Activated T-cell treated with anti-CD3 and anti-CD28 coated beads, Interleukin-2, amount 50 U/mL, for 72 hours (primary cell): Measurements from ENCODE around the gene TBC1D8. TPM values are rescaled to one million over a fixed set of nuclear protein-coding genes. Genes with fewer than 3 reads are reported as not detected.
A peak's percentile ranks its signal among the peaks of the same experiment; 100 is the strongest.

Source experiments
- ATAC-seq, 2 donors: fragments of 150-1000 bp; cut with Tn5 transposase; replicated peaks in 1 of 2; 2 replicates each; pipeline ENCODE4 v1.10.0; 2021; ENCODE audit warnings: moderate library complexity in 2 of 2, mild to moderate bottlenecking in 1 of 2
- DNase-seq, 2 donors: peaks; one replicate each; pipeline ENCODE4 v3.0.0; 2021 to 2022; ENCODE audit warnings: mixed read lengths in 1 of 2
- H3K27ac Mint-ChIP-seq: one replicate; pipeline ENCODE4 v1.8.0; 2022; ENCODE audit warnings: mild to moderate bottlenecking, moderate library complexity, mixed read lengths
- H3K27me3 Mint-ChIP-seq: one replicate; pipeline ENCODE4 v1.8.0; 2022; ENCODE audit warnings: low read depth, mixed read lengths
- H3K36me3 Mint-ChIP-seq, 2 donors: one replicate each; pipeline ENCODE4 v1.8.0; 2022; ENCODE audit warnings: mixed read lengths in 2 of 2, mild to moderate bottlenecking in 1 of 2; ENCODE audit not compliant: insufficient read depth in 2 of 2
- H3K4me1 Mint-ChIP-seq: one replicate; pipeline ENCODE4 v1.8.0; 2022; ENCODE audit warnings: low read depth, mixed read lengths
- H3K4me3 Mint-ChIP-seq, 2 donors: one replicate each; pipeline ENCODE4 v1.8.0; 2022; ENCODE audit warnings: mild to moderate bottlenecking in 2 of 2, mixed read lengths in 2 of 2, moderate library complexity in 2 of 2
- H3K9me3 Mint-ChIP-seq, 2 donors: one replicate each; pipeline ENCODE4 v1.8.0; 2022; ENCODE audit warnings: mixed read lengths in 2 of 2
- total RNA-seq, 2 donors: library from RNA; stranded (reverse); gene quantifications; one replicate each; pipeline ENCODE4 v1.2.3, GENCODE V29; 2022

TBC1D8 gene
- total RNA-seq, 2 donors from 2014 or later: 5.2 to 8.3 TPM

- ATAC-seq: no peak
- H3K4me1 Mint-ChIP-seq: no peaks in the 10 kb centered on the region
- no peak for DNase-seq
Observed at GRCh38 chr2:101109451-101110118, 41.6 kb downstream of the TBC1D8 start.

GRCh38 chr2:101108357-101108756 lies 42.8 kb downstream of the TBC1D8 start:
- H3K9me3 Mint-ChIP-seq: no peaks in the 10 kb centered on the region
- no peaks in the 10 kb centered on the region for H3K4me1 Mint-ChIP-seq
- ATAC-seq: no peak
- no peak overlapping the region for H3K4me3 Mint-ChIP-seq
- H3K27ac Mint-ChIP-seq: no peak overlapping the region
- no peak for DNase-seq
- H3K36me3 Mint-ChIP-seq: no peaks in the 10 kb centered on the region
- no peaks in the 10 kb centered on the region for H3K27me3 Mint-ChIP-seq

More at GRCh38 chr2:101109451-101110118, 41.6 kb downstream of the TBC1D8 start:
- Mint-ChIP-seq H3K9me3 (no peaks in the 10 kb centered on the region), H3K27me3 (no peaks in the 10 kb centered on the region), H3K36me3 (no peaks in the 10 kb centered on the region), H3K4me3 (no peak overlapping the region), H3K27ac (no peak overlapping the region)

- Mint-ChIP-seq H3K27me3 (no peaks in the 10 kb centered on the region), H3K4me1 (no peaks in the 10 kb centered on the region)
Observed at GRCh38 chr2:101107241-101107640, 43.9 kb downstream of the TBC1D8 start.

GRCh38 chr2:101106453-101107181 lies 44.6 kb downstream of the TBC1D8 start:
- Mint-ChIP-seq H3K27ac (no peak overlapping the region), H3K4me3 (no peak overlapping the region), H3K4me1 (no peaks in the 10 kb centered on the region), H3K36me3 (peaks cover 2 to 3% of the 10 kb centered on the region in 2 donors), H3K9me3 (peaks cover 3 to 4% of the 10 kb centered on the region in 2 donors), H3K27me3 (no peaks in the 10 kb centered on the region)
- no peak for ATAC-seq
- no peak for DNase-seq

More at GRCh38 chr2:101107241-101107640, 43.9 kb downstream of the TBC1D8 start:
- no peak for ATAC-seq
- no peak for DNase-seq
- H3K9me3 Mint-ChIP-seq: peaks cover 2 to 3% of the 10 kb centered on the region in 2 donors
- peaks cover 2 to 3% of the 10 kb centered on the region in 2 donors for H3K36me3 Mint-ChIP-seq
- no peak overlapping the region for H3K4me3 Mint-ChIP-seq
- no peak overlapping the region for H3K27ac Mint-ChIP-seq

- Mint-ChIP-seq H3K4me3 (no peak overlapping the region), H3K36me3 (peaks cover 6 to 8% of the 10 kb centered on the region in 2 donors)
Observed at GRCh38 chr2:101105654-101106053, 45.5 kb downstream of the TBC1D8 start.

GRCh38 chr2:101097638-101098037 lies 53.5 kb downstream of the TBC1D8 start:
- DNase-seq: no peak
- no peak overlapping the region for H3K4me3 Mint-ChIP-seq
- no peak for ATAC-seq
- H3K27ac Mint-ChIP-seq: no peak overlapping the region
- peaks cover 18% of the 10 kb centered on the region for H3K27me3 Mint-ChIP-seq
- H3K4me1 Mint-ChIP-seq: no peaks in the 10 kb centered on the region
- H3K36me3 Mint-ChIP-seq: peaks cover 17 to 22% of the 10 kb centered on the region in 2 donors
- peaks cover 20 to 25% of the 10 kb centered on the region in 2 donors for H3K9me3 Mint-ChIP-seq

More at GRCh38 chr2:101105654-101106053, 45.5 kb downstream of the TBC1D8 start:
- H3K27me3 Mint-ChIP-seq: peaks cover 4% of the 10 kb centered on the region
- H3K9me3 Mint-ChIP-seq: peaks cover 9% of the 10 kb centered on the region in 2 donors
- no peak for DNase-seq
- no peak for ATAC-seq
- H3K4me1 Mint-ChIP-seq: no peaks in the 10 kb centered on the region
- H3K27ac Mint-ChIP-seq: no peak overlapping the region

GRCh38 chr2:101096619-101097142 lies 54.5 kb downstream of the TBC1D8 start:
- Mint-ChIP-seq H3K4me3 (no peak overlapping the region), H3K9me3 (peaks cover 18 to 22% of the 10 kb centered on the region in 2 donors), H3K36me3 (peaks cover 16 to 19% of the 10 kb centered on the region in 2 donors), H3K27ac (no peak overlapping the region), H3K4me1 (no peaks in the 10 kb centered on the region), H3K27me3 (peaks cover 18% of the 10 kb centered on the region)
- no peak for DNase-seq
- no peak for ATAC-seq

- peaks cover 8 to 9% of the 10 kb centered on the region in 2 donors for H3K36me3 Mint-ChIP-seq
- peaks cover 4% of the 10 kb centered on the region for H3K4me1 Mint-ChIP-seq
- H3K27ac Mint-ChIP-seq: no peak overlapping the region
- ATAC-seq: no peak
- no peak overlapping the region for H3K4me3 Mint-ChIP-seq
- H3K9me3 Mint-ChIP-seq: peaks cover 10% of the 10 kb centered on the region in 2 donors
- H3K27me3 Mint-ChIP-seq: peaks cover 11% of the 10 kb centered on the region
- no peak for DNase-seq
Observed at GRCh38 chr2:101094351-101094750, 56.8 kb downstream of the TBC1D8 start.

- H3K36me3 Mint-ChIP-seq: no peaks in the 10 kb centered on the region
- no peaks in the 10 kb centered on the region for H3K9me3 Mint-ChIP-seq
- DNase-seq: no peak
- H3K4me3 Mint-ChIP-seq: no peak overlapping the region
- H3K27me3 Mint-ChIP-seq: no peaks in the 10 kb centered on the region
- no peak for ATAC-seq
- H3K4me1 Mint-ChIP-seq: peaks cover 5% of the 10 kb centered on the region
- no peak overlapping the region for H3K27ac Mint-ChIP-seq
Observed at GRCh38 chr2:101089942-101090799, 61.0 kb downstream of the TBC1D8 start.

GRCh38 chr2:101089419-101089818 lies 61.8 kb downstream of the TBC1D8 start:
- no peak for DNase-seq

GRCh38 chr2:101087638-101088037 lies 63.5 kb downstream of the TBC1D8 start:
- DNase-seq (no peak), ATAC-seq (no peak)
- H3K4me3 Mint-ChIP-seq: no peak overlapping the region
- H3K4me1 Mint-ChIP-seq: peaks cover 5% of the 10 kb centered on the region
- no peaks in the 10 kb centered on the region for H3K36me3 Mint-ChIP-seq
- no peak overlapping the region for H3K27ac Mint-ChIP-seq
- no peaks in the 10 kb centered on the region for H3K27me3 Mint-ChIP-seq
- no peaks in the 10 kb centered on the region for H3K9me3 Mint-ChIP-seq

More at GRCh38 chr2:101089419-101089818, 61.8 kb downstream of the TBC1D8 start:
- ATAC-seq: peak; percentile 77 to 79
- Mint-ChIP-seq H3K27ac (no peak overlapping the region), H3K36me3 (no peaks in the 10 kb centered on the region), H3K4me1 (peaks cover 5% of the 10 kb centered on the region), H3K4me3 (no peak overlapping the region), H3K27me3 (no peaks in the 10 kb centered on the region), H3K9me3 (no peaks in the 10 kb centered on the region)

- H3K4me3 Mint-ChIP-seq: no peak overlapping the region
- DNase-seq (no peak), ATAC-seq (no peak)
- no peaks in the 10 kb centered on the region for H3K4me1 Mint-ChIP-seq
- no peaks in the 10 kb centered on the region for H3K9me3 Mint-ChIP-seq
- H3K27ac Mint-ChIP-seq: peak overlapping the region; percentile 3
- H3K36me3 Mint-ChIP-seq: no peaks in the 10 kb centered on the region
- no peaks in the 10 kb centered on the region for H3K27me3 Mint-ChIP-seq
Observed at GRCh38 chr2:101083613-101084012, 67.6 kb downstream of the TBC1D8 start.
